Nephron progenitor cell (in vitro differentiated cells): ENCODE measurements around the gene NTRK2.

Experiments used
- DNase-seq: peaks from one replicate; pipeline ENCODE4 v3.0.0; 2021
- H3K27ac Mint-ChIP-seq: 2 replicates; pipeline ENCODE4 v1.8.0; 2021; ENCODE audit warnings: mild to moderate bottlenecking, moderate library complexity, mixed read lengths
- H3K27me3 Mint-ChIP-seq: 2 replicates; pipeline ENCODE4 v1.8.0; 2021; ENCODE audit warnings: mild to moderate bottlenecking, low read depth, mixed read lengths; ENCODE audit not compliant: poor library complexity
- H3K36me3 Mint-ChIP-seq: 2 replicates; pipeline ENCODE4 v1.8.0; 2021; ENCODE audit warnings: low read depth, mixed read lengths
- H3K4me1 Mint-ChIP-seq: 2 replicates; pipeline ENCODE4 v1.8.0; 2021; ENCODE audit warnings: mixed read lengths
- H3K4me3 Mint-ChIP-seq: 2 replicates; pipeline ENCODE4 v1.8.0; 2021; ENCODE audit warnings: mild to moderate bottlenecking, moderate library complexity, mixed read lengths
- H3K9me3 Mint-ChIP-seq: 2 replicates; pipeline ENCODE4 v1.8.0; 2021; ENCODE audit warnings: mild to moderate bottlenecking, moderate library complexity, mixed read lengths
- TF ChIP-seq, protein P1 (sequence below): fragments of 200-600 bp; sonication (generic); IDR thresholded peaks from 2 replicates; pipeline ENCODE4 v1.5.0; 2021; ENCODE audit warnings: antibody characterized with exemption

Gene NTRK2

DNA sequence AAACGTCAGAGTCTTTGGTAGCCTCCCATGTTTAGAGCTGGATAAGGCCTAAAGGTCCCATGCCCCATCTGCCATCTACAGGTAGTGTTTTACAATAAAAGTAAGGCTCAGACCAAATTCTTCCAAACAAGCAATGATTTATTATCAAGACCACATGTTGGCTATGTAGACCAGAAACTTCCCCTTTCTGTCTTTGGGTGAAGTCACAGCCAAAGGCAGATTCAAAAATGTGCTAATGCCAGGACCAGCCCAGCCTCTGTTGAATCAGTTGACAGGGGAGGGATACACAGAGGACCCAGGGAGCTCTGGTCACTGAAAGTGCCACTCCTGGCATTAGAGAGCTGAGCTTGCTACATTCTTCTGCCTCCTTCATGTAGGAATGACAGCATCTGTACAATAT lies 360.8 kb downstream of the NTRK2 start:
- Mint-ChIP-seq H3K9me3 (peaks cover 34% of the 10 kb centered on the region), H3K4me3 (no peak overlapping the region), H3K4me1 (peaks cover 20% of the 10 kb centered on the region), H3K27ac (no peak overlapping the region), H3K27me3 (peaks cover 4% of the 10 kb centered on the region), H3K36me3 (peaks cover 18% of the 10 kb centered on the region)
- TF ChIP-seq, protein P1, sequence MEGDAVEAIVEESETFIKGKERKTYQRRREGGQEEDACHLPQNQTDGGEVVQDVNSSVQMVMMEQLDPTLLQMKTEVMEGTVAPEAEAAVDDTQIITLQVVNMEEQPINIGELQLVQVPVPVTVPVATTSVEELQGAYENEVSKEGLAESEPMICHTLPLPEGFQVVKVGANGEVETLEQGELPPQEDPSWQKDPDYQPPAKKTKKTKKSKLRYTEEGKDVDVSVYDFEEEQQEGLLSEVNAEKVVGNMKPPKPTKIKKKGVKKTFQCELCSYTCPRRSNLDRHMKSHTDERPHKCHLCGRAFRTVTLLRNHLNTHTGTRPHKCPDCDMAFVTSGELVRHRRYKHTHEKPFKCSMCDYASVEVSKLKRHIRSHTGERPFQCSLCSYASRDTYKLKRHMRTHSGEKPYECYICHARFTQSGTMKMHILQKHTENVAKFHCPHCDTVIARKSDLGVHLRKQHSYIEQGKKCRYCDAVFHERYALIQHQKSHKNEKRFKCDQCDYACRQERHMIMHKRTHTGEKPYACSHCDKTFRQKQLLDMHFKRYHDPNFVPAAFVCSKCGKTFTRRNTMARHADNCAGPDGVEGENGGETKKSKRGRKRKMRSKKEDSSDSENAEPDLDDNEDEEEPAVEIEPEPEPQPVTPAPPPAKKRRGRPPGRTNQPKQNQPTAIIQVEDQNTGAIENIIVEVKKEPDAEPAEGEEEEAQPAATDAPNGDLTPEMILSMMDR: no peak
- DNase-seq: no peak

DNA sequence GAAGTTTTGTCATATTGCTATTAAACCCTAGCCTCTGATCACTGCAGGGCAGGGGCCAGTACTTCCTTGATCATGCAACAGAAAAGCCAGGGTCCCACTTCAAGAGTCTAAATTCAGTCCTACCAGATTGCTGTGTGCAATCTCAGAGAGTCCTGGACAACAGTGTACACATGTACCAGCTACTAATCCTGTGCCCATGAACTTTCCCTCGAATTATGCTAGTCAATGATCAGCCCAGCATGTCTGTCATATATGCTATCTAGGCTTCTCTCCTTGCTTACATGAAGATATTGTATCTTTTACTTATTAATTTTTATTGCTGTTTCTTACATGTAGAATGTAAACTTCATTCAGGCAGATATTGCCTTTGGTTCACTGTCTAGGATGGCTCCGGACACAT lies 367.0 kb downstream of the NTRK2 start:
- H3K36me3 Mint-ChIP-seq: peaks cover 18% of the 10 kb centered on the region
- H3K27ac Mint-ChIP-seq: no peak overlapping the region
- TF ChIP-seq, protein P1: no peak
- H3K4me3 Mint-ChIP-seq: no peak overlapping the region
- H3K27me3 Mint-ChIP-seq: no peaks in the 10 kb centered on the region
- no peak for DNase-seq
- peaks cover 34% of the 10 kb centered on the region for H3K4me1 Mint-ChIP-seq
- peaks cover 21% of the 10 kb centered on the region for H3K9me3 Mint-ChIP-seq

DNA sequence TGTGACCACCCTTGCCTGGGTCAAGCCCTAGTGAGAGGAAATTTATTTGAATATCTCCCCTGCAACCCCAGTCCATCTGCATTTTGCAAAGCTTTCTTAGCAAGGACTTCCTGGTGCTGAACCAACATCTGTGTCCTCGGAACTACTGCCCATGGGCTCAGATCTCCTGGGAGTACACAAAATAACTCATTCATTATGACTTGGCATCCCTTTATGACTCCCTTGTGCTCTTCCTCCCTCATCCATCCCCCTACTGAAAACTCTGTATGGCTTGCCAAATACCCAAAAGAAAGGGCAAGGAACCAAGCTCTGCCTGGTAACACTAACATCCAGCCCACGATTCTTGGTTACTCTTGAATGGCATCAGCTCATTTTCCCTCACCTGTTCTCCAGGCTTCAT lies 368.5 kb downstream of the NTRK2 start:
- Mint-ChIP-seq H3K36me3 (peaks cover 7% of the 10 kb centered on the region), H3K27me3 (no peaks in the 10 kb centered on the region), H3K4me3 (no peak overlapping the region), H3K4me1 (peaks cover 34% of the 10 kb centered on the region), H3K9me3 (peaks cover 8% of the 10 kb centered on the region), H3K27ac (no peak overlapping the region)
- DNase-seq: no peak
- TF ChIP-seq, protein P1: no peak

DNA sequence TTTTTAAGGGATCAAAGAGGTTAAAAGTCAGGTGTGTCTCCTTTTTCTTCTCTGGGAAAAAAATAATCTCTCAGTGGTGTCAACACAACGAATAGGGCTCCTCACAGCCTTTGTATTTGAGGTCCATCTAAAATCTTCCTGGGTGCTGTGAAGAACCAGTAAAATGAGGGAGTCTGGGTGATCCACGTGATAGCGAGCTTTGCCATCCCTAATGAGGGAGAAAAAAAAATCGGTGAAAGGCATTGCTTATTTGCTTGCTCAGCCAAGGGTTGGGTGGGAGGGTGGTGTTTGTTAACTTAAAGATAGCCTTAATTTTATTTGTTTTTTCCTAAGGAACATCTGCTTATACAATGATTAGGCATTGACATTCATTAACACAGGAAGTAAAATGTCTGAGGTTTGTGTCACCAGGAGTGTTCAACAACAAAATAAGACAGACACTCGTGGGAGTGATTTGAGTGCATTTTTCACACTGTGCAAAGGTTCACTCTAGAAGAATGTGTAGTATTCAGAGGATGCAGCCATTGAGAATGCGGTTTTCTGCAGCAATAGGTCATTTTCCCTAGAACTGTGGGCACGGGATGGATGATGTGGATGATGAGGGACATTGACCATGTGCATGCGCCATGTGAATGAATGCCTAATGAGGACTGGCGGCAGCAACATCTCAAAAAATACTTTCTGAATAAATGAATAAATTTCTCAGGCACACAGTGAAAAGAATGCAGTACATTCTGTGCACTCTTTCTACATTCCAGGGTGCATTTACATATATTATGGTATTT lies 369.5 kb downstream of the NTRK2 start:
- Mint-ChIP-seq H3K27me3 (no peaks in the 10 kb centered on the region), H3K9me3 (no peaks in the 10 kb centered on the region), H3K4me1 (peaks cover 35% of the 10 kb centered on the region), H3K36me3 (no peaks in the 10 kb centered on the region), H3K27ac (no peak overlapping the region), H3K4me3 (no peak overlapping the region)
- no peak for DNase-seq
- TF ChIP-seq, protein P1: no peak

DNA sequence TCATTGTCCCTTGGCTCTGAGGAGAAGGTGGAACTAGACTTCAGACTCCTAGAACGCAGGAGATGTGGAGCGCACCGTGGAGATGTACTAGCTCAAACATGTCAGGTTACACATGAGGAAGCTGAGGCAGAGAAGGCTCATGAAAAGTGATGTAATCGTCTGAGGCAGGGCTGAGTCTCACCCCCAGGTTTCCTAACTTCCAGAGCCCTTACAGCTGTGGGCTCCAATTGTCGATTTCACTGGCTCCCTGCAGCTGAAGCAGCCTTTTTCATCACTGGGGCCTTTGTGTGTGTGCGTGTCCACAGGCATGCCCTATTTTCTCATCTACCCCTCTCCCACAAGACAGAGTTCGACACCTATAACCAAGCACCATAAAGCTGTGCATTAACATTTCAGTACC lies 370.6 kb downstream of the NTRK2 start:
- Mint-ChIP-seq H3K9me3 (no peaks in the 10 kb centered on the region), H3K4me1 (peaks cover 43% of the 10 kb centered on the region), H3K27me3 (no peaks in the 10 kb centered on the region), H3K36me3 (no peaks in the 10 kb centered on the region), H3K4me3 (no peak overlapping the region), H3K27ac (peak overlapping the region; percentile 37)
- TF ChIP-seq, protein P1: no peak
- DNase-seq: no peak
